CD1c-positive myeloid dendritic cell (primary cell): ENCODE data around the gene CA14.
A peak's percentile ranks its signal among the peaks of the same experiment; 100 is the strongest.
"Not testable (repeated sequence)": the region's sequence is repeated elsewhere in the genome, so short reads cannot be mapped to it uniquely, and the experiment has no call there.

Source experiments
- DNase-seq: peaks from one replicate; pipeline ENCODE4 v3.0.0-alpha.2; 2016; ENCODE audit errors: extremely low spot score

CA14 gene

GRCh38 chr1:150280138-150280707 lies 22.6 kb downstream of the CA14 start:
- no peak for DNase-seq

- DNase-seq = peak; percentile 63
Observed at GRCh38 chr1:150281221-150281757, 23.7 kb downstream of the CA14 start.

GRCh38 chr1:150281758-150282557 lies 24.4 kb downstream of the CA14 start, which contains the start of gene CIART:
Gene CIART (plus strand): TSS chr1:150282554. CDS start chr1:150283268, 714 bp downstream.
- DNase-seq = peak; percentile 76

GRCh38 chr1:150282558-150282958 lies 25.0 kb downstream of the CA14 start:
- no peak for DNase-seq

- DNase-seq = no peak
Observed at GRCh38 chr1:150283260-150283659, 25.7 kb downstream of the CA14 start.

- no peak for DNase-seq
Observed at GRCh38 chr1:150288382-150288781, 30.8 kb downstream of the CA14 start.

GRCh38 chr1:150288822-150289221 lies 31.2 kb downstream of the CA14 start:
- DNase-seq = no peak

- DNase-seq = peak; percentile 93
Observed at GRCh38 chr1:150293433-150294253, 36.1 kb downstream of the CA14 start, which contains the start of gene MRPS21. Gene MRPS21 (plus strand): TSS chr1:150293861. CDS start chr1:150294367, 506 bp downstream.

GRCh38 chr1:150295476-150295875 lies 37.9 kb downstream of the CA14 start:
- DNase-seq = no peak

GRCh38 chr1:150299716-150300115 lies 42.1 kb downstream of the CA14 start:
- no peak for DNase-seq

GRCh38 chr1:150302338-150302737 lies 44.8 kb downstream of the CA14 start:
- no peak for DNase-seq

GRCh38 chr1:150302902-150303301 lies 45.3 kb downstream of the CA14 start:
- DNase-seq = no peak

GRCh38 chr1:150308585-150308984 lies 51.0 kb downstream of the CA14 start:
- DNase-seq = not testable (repeated sequence)

- DNase-seq = no peak
Observed at GRCh38 chr1:150309758-150310508, 52.4 kb downstream of the CA14 start.

- DNase-seq = no peak
Observed at GRCh38 chr1:150311762-150312161, 54.2 kb downstream of the CA14 start.
